ENCODE data around the gene MTPN.

The MTPN gene

DNA sequence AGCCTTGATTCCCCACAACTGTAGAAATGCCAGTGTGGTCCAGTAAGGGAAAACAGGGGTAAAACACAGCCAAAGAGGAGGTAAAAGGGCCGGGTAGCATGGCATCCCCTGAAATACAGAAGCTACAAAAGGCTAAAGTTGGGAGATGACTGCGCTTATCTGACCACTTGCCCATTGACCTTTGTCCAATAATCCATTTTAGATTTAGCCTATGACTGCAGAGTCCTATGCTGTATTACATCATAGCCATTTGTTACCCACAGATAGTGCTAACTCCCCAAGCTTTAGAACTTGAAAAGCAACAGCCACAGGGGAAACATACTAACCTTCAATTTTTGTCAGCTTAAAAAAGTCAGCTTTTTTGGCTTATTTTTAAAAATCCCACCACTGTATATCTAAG is 26.2 kb downstream of the MTPN start:
- no peak for DNase-seq

DNA sequence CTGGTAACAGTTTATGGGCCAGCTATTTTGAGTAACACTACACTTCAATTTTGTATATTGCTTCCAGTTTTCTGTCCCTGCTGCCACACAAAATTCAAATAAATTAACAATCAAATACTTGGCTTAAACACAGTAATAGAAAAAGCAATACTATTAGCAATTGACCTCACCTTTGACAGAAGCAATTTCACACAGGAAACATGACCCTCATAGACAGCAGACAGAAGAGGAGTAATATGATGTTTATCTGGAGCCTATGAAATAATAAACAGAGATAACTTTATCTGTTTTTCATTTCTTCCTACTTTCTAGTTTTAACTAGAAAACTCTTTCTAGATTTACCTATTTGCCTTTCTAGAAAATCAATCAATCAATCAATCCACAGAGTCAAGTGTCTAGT is 26.7 kb downstream of the MTPN start:
- no peak for DNase-seq

DNA sequence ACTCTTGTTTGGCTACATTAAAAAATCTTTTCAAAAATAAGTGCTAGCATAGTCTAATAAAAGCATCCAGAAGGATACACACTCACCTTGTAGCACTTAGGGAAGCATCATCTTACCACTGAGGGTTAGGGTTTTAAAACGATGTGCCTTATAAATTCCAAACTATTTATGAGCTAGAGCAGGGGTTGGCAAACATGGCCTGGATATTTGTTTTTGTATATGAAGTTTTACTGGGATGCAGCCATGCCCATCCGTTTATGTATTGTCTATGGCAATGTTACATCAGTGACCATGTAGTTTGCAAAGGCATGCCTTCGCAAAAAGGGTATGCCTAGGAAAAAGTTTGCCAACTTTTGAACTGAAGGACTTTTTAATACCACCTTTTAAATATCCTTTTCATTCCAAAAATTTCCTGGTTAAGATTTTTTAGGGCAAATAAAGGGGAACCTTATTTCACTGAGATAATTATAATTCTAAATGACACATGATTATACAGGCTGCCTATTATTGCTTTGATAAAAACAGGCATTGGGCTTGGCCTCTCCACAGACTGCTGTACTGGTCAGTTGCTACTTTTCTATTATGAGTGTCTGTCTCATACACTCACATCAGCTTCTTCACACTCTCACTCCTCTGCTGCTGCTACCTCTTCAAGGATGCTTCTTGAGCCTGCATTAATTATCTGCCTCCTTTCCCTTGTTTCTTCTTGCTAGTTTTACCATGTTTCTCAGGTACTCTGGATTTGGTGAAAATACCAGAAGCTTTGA is 30.7 kb downstream of the MTPN start:
- no peak for DNase-seq

GRCh38 chr7:135944753-135945152 is 32.4 kb downstream of the MTPN start:
- DNase-seq = no peak

- no peak for DNase-seq
Observed at GRCh38 chr7:135943134-135943879, 33.9 kb downstream of the MTPN start.

GRCh38 chr7:135942614-135943013 is 34.5 kb downstream of the MTPN start:
- no peak for DNase-seq

- DNase-seq = no peak
Observed at GRCh38 chr7:135940077-135941075, 36.8 kb downstream of the MTPN start.

GRCh38 chr7:135939261-135939812 is 37.8 kb downstream of the MTPN start:
- DNase-seq = no peak

- DNase-seq = no peak
Observed at GRCh38 chr7:135938563-135938962, 38.6 kb downstream of the MTPN start.

DNA sequence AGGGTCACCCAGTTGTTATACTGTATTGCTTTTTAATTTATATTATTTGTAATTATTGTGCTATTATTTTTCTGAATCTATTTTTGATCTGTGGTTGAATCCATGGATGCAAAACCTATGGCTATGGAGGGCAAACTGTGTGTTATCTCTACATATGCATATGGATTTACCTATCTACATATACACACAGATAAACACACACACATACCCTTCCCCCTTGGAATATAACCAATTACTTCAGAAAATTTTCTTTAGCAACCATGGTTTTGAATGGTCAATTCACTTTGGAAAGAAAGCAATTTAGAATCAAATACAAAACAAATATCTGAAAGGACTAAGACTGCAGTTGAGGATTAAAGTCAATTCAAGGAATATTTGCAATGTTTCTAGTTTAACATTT is 39.1 kb downstream of the MTPN start:
- no peak for DNase-seq

- DNase-seq = no peak
Observed at GRCh38 chr7:135936497-135937217, 40.5 kb downstream of the MTPN start.

GRCh38 chr7:135934651-135935050 is 42.5 kb downstream of the MTPN start:
- no peak for DNase-seq

DNA sequence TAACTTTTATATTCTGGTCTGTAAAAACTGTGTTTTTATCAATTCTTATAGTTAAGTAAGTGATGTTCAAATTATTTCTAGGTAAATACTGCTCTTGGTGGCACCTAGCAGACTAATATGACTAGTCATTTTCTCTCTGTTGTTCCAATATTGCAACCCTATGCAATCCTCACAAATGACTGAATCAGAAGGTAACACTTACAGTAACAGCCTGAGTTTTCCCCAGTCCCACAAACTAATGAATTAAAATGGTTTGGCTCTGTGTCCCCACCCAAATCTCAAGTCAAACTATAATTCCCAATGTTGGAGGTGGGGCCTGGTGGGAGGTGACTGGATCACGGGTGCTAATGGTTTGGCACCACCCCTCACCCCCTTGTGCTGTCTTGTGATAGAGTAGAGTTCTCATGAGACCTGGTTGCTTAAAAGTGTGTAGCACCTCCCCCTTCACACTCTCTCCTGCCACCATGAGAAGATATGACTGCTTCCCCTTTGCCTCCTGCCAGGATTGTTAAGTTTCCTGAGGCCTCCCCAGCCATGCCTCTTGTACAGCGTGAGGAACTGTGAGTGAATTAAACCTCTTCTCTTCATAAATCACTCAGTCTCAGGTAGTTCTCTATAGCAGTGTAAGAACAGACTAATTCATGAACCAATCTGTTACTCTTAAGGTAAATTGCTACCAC is 43.5 kb downstream of the MTPN start:
- DNase-seq = no peak

- no peak for DNase-seq
Observed at GRCh38 chr7:135932131-135932530, 45.0 kb downstream of the MTPN start.

DNA sequence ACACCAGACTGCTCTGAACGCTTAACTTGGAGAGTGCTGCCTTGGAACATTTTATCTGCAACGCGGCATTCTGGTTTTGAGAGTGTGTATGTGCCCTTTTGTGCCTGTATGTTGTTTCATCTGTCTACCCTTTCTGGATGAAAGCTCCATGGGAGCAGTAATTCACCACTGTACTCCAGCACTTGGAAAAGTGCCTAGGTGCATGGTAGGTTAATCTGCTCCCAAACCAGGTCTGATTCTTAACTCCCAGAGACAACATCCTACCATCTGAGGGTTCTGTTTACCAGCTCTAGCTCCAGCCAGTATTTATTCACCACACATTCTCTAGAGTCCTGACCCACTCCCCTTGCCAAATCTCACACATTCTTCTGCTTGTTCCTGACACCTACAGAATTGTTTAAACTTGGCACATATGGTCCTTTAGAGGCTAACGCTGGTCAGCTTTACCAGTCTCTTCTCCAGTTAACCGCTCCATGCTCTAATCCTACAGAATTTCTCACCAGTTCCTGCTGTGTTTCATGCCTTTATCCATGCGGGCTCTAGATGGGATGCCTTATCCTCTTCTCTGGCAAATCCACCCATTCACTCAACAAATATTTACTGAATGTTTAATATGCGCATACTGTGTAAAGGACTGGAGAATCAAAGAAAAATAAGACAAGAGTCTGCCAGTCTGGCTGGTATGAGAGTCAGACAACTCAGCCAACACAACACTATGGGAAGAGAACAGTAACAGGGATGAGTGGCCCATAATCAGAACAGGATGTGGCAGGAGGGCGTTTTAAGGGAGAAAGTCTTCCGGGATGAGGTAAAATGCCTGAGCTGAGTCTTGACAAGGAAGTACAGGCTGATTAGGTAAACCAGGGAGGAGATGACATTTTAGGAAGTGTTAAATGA is 46.3 kb downstream of the MTPN start:
- no peak for DNase-seq

- DNase-seq = no peak
Observed at GRCh38 chr7:135929722-135930141, 47.4 kb downstream of the MTPN start.

- no peak for DNase-seq
Observed at GRCh38 chr7:135929249-135929648, 47.9 kb downstream of the MTPN start.

GRCh38 chr7:135928136-135928535 is 49.0 kb downstream of the MTPN start:
- DNase-seq = no peak

DNA sequence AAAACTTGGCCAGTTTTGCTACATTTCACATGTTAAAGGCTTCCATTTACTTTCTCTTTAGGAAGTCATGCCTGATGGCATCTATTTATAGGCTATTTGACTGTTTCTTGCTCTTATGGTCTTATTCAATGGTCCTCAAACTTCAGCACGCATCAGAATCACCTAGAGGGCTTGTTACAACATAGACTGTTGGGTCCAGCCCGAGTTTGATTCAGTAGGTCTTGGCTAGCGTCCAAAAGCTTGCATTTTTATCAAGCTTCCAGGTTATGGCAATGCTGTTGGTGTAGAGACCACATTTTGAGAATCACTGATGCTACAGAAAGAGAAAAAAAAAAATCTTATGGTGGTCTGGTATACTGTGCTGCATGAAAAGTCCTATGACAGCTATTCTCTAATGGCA is 51.9 kb downstream of the MTPN start:
- no peak for DNase-seq

DNA sequence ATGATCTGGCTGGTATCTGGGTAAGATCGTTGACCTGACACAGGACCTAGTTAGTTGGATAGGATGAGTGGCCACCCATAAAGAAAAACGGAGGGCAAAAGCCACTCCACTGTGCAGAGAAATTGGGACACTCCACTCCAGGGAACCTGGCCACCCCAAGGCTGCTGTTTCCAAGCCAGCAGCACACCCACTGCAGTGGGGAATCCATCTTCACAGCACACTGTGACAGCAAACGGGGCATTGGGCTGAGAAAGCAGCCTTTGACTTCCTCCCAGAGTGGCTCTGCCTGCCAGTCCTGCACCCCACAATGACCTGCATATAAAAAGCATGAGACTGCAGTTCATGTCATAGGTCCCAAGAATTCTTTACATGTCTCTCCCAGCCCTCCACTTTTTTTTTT is 52.9 kb downstream of the MTPN start:
- no peak for DNase-seq

DNA sequence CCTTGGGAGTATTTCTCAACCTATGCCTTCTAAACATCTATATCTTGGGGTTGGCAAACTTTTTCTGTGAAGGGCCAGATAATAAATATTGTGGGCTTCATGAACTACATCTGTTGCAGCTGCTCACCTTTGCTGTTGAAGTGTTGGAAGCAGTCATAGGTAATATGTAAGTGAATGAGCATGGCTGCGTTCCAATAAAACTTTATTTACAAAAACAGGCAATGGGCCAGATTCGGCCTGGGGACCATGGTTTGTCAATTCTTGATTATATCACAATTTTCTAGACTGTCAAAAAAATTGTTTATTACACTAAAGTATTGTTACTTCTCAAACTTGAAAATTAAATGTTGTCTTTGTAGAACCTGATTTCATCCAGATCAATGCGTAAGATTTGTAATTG is 54.9 kb downstream of the MTPN start:
- no peak for DNase-seq
